Kidney (tissue), 14 donors: ENCODE data around the gene AFDN. TPM values are rescaled to one million over a fixed set of nuclear protein-coding genes. Genes with fewer than 3 reads are reported as not detected.
A peak's percentile ranks its signal among the peaks of the same experiment; 100 is the strongest.

Source experiments
- DNase-seq, 5 donors: peaks; one replicate each; pipeline ENCODE4 v3.0.0-alpha.2; 2013 to 2020
- FAIRE-seq: peaks from 2 replicates; lab custom pipeline; 2012; peaks lifted over from hg19 to GRCh38; lab: Jason Lieb, UNC
- H3K27ac ChIP-seq, 2 donors: one replicate each; pipeline ENCODE4 v1.7.0; 2013; ENCODE audit warnings: low read depth in 2 of 2, low read length in 2 of 2, inconsistent platforms in 1 of 2
- H3K27me3 ChIP-seq: one replicate; pipeline ENCODE4 v1.7.1; 2013; ENCODE audit warnings: low read length, inconsistent platforms; ENCODE audit not compliant: control insufficient read depth, insufficient read depth
- H3K36me3 ChIP-seq, 3 donors: one replicate each; pipeline versions ENCODE4 v1.7.0 to v1.7.1; 2013; ENCODE audit warnings: low read length in 3 of 3, control low read depth in 1 of 3, inconsistent platforms in 1 of 3; ENCODE audit not compliant: insufficient read depth in 3 of 3, control insufficient read depth in 2 of 3
- H3K4me1 ChIP-seq, 3 donors: one replicate each; pipeline versions ENCODE4 v1.7.0 to v1.7.1; 2013; ENCODE audit warnings: low read length in 3 of 3, inconsistent platforms in 1 of 3, low read depth in 1 of 3; ENCODE audit not compliant: control insufficient read depth in 2 of 3, insufficient read depth in 2 of 3
- H3K4me3 ChIP-seq, 3 donors: one replicate each; pipeline versions ENCODE4 v1.7.0 to v1.8.1; 2013; ENCODE audit warnings: low read length in 3 of 3, control low read depth in 1 of 3, inconsistent platforms in 1 of 3
- H3K9ac ChIP-seq, 3 donors: one replicate each; pipeline versions ENCODE4 v1.7.0 to v1.7.1; 2013; ENCODE audit warnings: low read length in 3 of 3, control low read depth in 1 of 3, inconsistent platforms in 1 of 3
- H3K9me3 ChIP-seq, 3 donors: one replicate each; pipeline versions ENCODE4 v1.7.0 to v1.7.1; 2013; ENCODE audit warnings: low read length in 3 of 3, control low read depth in 1 of 3, inconsistent platforms in 1 of 3; ENCODE audit not compliant: control insufficient read depth in 2 of 3, insufficient read depth in 1 of 3
- CTCF ChIP-seq: IDR thresholded peaks from 3 replicates; pipeline ENCODE4 v1.5.1; 2012; ENCODE audit warnings: mild to moderate bottlenecking, moderate library complexity, borderline replicate concordance; ENCODE audit not compliant: insufficient read depth; ENCODE audit errors: extremely low read depth
- intact Hi-C: fragments of 100-400 bp; cut with DNase I; formaldehyde crosslinking; loops from one replicate; pipeline ENCODE4 v1.11.1; 2022
- polyA plus RNA-seq: library from polyadenylated mRNA; stranded (reverse); fragments of 350-450 nt; fragmentation: Illumina TruSeq; extraction: RNeasy Lipid Tissue Mini Kit (QIAGEN cat#74804); gene quantifications from one replicate; pipeline ENCODE4 v1.2.3, GENCODE V29; 2014; ENCODE audit warnings: low read depth, low replicate concordance; ENCODE audit not compliant: insufficient read depth
- total RNA-seq: library from RNA; stranded (reverse); fragmentation: NEBNext Ultra II Directional; extraction: Animal tissue kit (Norgen Biotek cat#: 25700); gene quantifications from one replicate; pipeline ENCODE4 v1.2.1, GENCODE V29; 2021
- donor health status: control.
- donor health status: control.
- donor health status: control.
- donor health status: control.
- donor health status: control.
- donor health status: DM: yes; HTN: yes; CAD: no.
- donor health status: Normal renal cell carcinoma (clear cell type).

AFDN gene
- total and polyA plus RNA-seq, 2 donors from 2014 or later, result 21.5 to 175 TPM

- TF ChIP-seq CTCF, result no peak
- no peak for DNase-seq
- FAIRE-seq, result no peak
- Histone ChIP-seq H3K9ac (no peak overlapping the region), H3K9me3 (no peaks in the 10 kb centered on the region), H3K27me3 (no peaks in the 10 kb centered on the region), H3K36me3 (no peaks in the 10 kb centered on the region), H3K4me3 (no peak overlapping the region), H3K27ac (no peak overlapping the region), H3K4me1 (peaks cover 3 to 21% (median 18%) of the 10 kb centered on the region in 3 donors)
- intact Hi-C loops, result no loop called here
These were observed 16.3 kb downstream of the AFDN start for GRCh38 chr6:167843023-167843422.

- TF ChIP-seq CTCF, result no peak
- intact Hi-C loops, result no loop called here
- no peak for FAIRE-seq
- Histone ChIP-seq H3K36me3 (no peaks in the 10 kb centered on the region), H3K4me3 (no peak overlapping the region), H3K27me3 (no peaks in the 10 kb centered on the region), H3K4me1 (peaks cover 0 to 22% (median 10%) of the 10 kb centered on the region in 3 donors), H3K9me3 (no peaks in the 10 kb centered on the region), H3K9ac (no peak overlapping the region), H3K27ac (no peak overlapping the region)
- DNase-seq, result no peak
These were observed 19.1 kb downstream of the AFDN start for GRCh38 chr6:167845856-167846255.

- FAIRE-seq (no peak), DNase-seq (no peak)
- no peak overlapping the region for H3K9ac ChIP-seq
- H3K9me3 ChIP-seq, result no peaks in the 10 kb centered on the region
- no peak overlapping the region for H3K4me3 ChIP-seq
- intact Hi-C loops, result no loop called here
- H3K4me1 ChIP-seq, result peaks cover 0 to 22% (median 9%) of the 10 kb centered on the region in 3 donors
- no peak overlapping the region for H3K27ac ChIP-seq
- H3K36me3 ChIP-seq, result no peaks in the 10 kb centered on the region
- H3K27me3 ChIP-seq, result no peaks in the 10 kb centered on the region
- no peak for TF ChIP-seq CTCF
These were observed 20.4 kb downstream of the AFDN start for GRCh38 chr6:167846997-167847606.

GRCh38 chr6:167847936-167848335 is 21.2 kb downstream of the AFDN start:
- TF ChIP-seq CTCF, result no peak
- peak overlapping the region in 1 of 2 donors; percentile 29 for H3K27ac ChIP-seq
- H3K4me3 ChIP-seq, result no peak overlapping the region
- no peaks in the 10 kb centered on the region for H3K27me3 ChIP-seq
- no peak overlapping the region for H3K9ac ChIP-seq
- DNase-seq (no peak), FAIRE-seq (no peak)
- H3K36me3 ChIP-seq, result no peaks in the 10 kb centered on the region
- peaks cover 0 to 22% (median 9%) of the 10 kb centered on the region in 3 donors for H3K4me1 ChIP-seq
- intact Hi-C loops, result no loop called here
- no peaks in the 10 kb centered on the region for H3K9me3 ChIP-seq
